ENCODE measurements around the gene FGF12.
A peak's percentile ranks its signal among the peaks of the same experiment; 100 is the strongest.

The FGF12 gene

DNA sequence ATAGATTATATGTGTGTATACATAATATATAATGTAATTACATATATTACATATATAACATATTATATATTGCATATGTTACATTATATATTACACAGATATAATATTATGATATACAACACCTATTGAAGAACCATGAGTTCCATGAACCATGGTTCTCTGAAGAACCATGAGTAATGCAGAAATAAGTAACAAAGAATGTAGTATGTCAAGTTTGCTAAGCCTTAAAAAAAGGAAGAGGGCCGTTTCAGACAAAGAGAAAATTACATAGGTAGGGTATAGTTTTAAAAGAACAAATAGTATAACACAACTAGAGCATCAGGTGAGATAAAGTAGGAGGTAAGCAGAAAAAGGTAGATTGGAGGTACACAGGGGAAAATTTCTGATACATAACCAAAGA, 177.0 kb downstream of the FGF12 start:
- no peaks in the 10 kb centered on the region for H3K4me1 ChIP-seq
- TF ChIP-seq, protein P1, sequence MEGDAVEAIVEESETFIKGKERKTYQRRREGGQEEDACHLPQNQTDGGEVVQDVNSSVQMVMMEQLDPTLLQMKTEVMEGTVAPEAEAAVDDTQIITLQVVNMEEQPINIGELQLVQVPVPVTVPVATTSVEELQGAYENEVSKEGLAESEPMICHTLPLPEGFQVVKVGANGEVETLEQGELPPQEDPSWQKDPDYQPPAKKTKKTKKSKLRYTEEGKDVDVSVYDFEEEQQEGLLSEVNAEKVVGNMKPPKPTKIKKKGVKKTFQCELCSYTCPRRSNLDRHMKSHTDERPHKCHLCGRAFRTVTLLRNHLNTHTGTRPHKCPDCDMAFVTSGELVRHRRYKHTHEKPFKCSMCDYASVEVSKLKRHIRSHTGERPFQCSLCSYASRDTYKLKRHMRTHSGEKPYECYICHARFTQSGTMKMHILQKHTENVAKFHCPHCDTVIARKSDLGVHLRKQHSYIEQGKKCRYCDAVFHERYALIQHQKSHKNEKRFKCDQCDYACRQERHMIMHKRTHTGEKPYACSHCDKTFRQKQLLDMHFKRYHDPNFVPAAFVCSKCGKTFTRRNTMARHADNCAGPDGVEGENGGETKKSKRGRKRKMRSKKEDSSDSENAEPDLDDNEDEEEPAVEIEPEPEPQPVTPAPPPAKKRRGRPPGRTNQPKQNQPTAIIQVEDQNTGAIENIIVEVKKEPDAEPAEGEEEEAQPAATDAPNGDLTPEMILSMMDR (IDR thresholded peaks at IDR 0.05; ENCODE audit: low read depth, low read length), result no peak
- DNase-seq, result no peak
- no peak overlapping the region for H3K4me3 ChIP-seq (ENCODE audit: low read depth, low read length)
- H3K36me3 ChIP-seq, result no peaks in the 10 kb centered on the region
- no peaks in the 10 kb centered on the region for H3K9me3 ChIP-seq
- H3K27me3 ChIP-seq, result no peaks in the 10 kb centered on the region

DNA sequence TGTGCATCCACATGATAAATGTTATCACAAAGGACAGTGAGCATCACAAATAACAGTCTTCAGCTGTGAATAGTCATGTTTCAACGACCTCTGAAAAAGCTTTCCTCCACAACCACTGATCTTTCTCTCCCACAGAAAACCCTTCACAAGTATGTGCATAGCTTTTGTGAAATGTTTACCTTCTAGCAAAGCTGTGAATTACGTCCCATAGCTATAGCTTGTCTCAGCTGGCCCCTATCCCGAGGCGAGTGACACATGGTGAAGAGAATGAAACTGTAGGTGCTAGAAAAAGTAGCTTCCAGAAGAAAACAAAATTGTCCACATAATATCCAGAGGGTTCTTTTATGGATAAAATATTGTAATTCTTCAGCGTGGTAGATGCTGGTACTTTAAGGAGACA, 182.0 kb downstream of the FGF12 start:
- Histone ChIP-seq H3K27me3 (no peaks in the 10 kb centered on the region), H3K9me3 (no peaks in the 10 kb centered on the region)
- TF ChIP-seq, protein P1 (IDR thresholded peaks at IDR 0.05; ENCODE audit: low read depth, low read length), result no peak

DNA sequence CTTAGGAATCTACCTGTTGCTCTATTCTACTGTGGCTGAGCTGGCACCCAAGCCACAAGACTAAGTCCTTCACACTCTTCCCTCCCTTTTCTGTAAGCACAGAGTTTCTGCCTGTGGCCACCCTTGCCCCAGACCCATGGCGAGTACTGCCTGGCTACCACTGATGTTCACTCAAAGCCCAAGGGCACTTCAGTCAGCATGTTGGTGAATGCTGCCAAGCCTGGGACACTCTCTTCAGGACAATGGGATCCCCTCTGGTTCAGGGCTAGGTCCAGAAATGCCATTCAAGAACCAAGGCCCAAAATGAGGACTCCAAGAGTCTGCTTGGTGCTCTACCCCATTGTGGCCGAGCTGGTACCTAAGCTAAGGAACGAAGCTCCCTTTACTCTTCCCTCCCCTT, 184.2 kb downstream of the FGF12 start:
- H3K36me3 ChIP-seq, result no peaks in the 10 kb centered on the region
- TF ChIP-seq, protein P1 (IDR thresholded peaks at IDR 0.05; ENCODE audit: low read depth, low read length), result no peak
- H3K27me3 ChIP-seq, result no peaks in the 10 kb centered on the region
- no peak for DNase-seq
- no peaks in the 10 kb centered on the region for H3K4me1 ChIP-seq
- H3K4me3 ChIP-seq (ENCODE audit: low read depth, low read length), result no peak overlapping the region
- H3K9me3 ChIP-seq, result no peaks in the 10 kb centered on the region

More for the DNA sequence above, 182.0 kb downstream of the FGF12 start:
- no peak overlapping the region for H3K4me3 ChIP-seq (ENCODE audit: low read depth, low read length)
- DNase-seq, result no peak
- no peaks in the 10 kb centered on the region for H3K4me1 ChIP-seq
- no peaks in the 10 kb centered on the region for H3K36me3 ChIP-seq

DNA sequence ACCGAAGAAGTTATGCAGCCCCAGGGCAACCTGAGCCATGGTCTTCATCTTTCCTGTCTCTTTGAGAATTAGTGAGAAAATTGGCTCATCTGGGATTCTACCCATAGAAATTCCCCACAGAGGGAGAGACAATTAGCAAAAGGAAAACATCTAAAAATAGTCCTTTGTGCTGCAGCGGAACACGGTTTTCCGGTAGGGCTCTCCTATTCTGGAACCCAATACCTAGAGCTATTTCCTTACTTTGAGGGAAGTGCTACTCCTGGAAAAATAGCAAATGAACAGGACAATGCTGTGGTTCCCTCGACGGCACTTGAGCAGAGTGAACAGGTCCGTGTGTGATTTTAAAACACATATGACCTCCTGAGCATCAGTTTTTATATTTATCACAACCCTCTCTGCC, 210.5 kb downstream of the FGF12 start:
- H3K4me1 ChIP-seq, result no peaks in the 10 kb centered on the region
- TF ChIP-seq, protein P1 (IDR thresholded peaks at IDR 0.05; ENCODE audit: low read depth, low read length), result no peak
- H3K4me3 ChIP-seq (ENCODE audit: low read depth, low read length), result no peak overlapping the region
- no peaks in the 10 kb centered on the region for H3K36me3 ChIP-seq
- DNase-seq, result no peak
- H3K27me3 ChIP-seq, result peaks cover 16% of the 10 kb centered on the region
- H3K9me3 ChIP-seq, result no peaks in the 10 kb centered on the region

DNA sequence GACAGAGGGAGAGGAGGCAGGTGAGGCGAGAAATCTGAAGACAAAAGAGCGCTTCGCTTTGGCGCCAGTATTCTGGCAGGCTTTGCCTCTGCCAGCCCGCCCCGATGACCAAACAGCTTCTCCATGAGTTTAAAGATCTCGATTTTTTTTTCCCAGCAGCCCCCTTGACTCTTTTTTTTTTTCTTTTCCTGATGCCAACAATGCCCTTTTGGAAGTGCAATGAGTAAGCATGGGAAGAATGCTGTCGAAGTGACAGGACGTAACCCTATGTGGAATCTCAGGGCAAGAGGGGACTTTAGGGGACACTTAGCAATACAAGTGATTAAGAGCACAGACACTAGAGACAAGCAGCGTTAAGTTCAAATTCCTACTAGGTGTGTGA, 211.7 kb downstream of the FGF12 start:
- no peak overlapping the region for H3K4me3 ChIP-seq (ENCODE audit: low read depth, low read length)
- no peak for DNase-seq
- TF ChIP-seq, protein P1 (IDR thresholded peaks at IDR 0.05; ENCODE audit: low read depth, low read length), result no peak

DNA sequence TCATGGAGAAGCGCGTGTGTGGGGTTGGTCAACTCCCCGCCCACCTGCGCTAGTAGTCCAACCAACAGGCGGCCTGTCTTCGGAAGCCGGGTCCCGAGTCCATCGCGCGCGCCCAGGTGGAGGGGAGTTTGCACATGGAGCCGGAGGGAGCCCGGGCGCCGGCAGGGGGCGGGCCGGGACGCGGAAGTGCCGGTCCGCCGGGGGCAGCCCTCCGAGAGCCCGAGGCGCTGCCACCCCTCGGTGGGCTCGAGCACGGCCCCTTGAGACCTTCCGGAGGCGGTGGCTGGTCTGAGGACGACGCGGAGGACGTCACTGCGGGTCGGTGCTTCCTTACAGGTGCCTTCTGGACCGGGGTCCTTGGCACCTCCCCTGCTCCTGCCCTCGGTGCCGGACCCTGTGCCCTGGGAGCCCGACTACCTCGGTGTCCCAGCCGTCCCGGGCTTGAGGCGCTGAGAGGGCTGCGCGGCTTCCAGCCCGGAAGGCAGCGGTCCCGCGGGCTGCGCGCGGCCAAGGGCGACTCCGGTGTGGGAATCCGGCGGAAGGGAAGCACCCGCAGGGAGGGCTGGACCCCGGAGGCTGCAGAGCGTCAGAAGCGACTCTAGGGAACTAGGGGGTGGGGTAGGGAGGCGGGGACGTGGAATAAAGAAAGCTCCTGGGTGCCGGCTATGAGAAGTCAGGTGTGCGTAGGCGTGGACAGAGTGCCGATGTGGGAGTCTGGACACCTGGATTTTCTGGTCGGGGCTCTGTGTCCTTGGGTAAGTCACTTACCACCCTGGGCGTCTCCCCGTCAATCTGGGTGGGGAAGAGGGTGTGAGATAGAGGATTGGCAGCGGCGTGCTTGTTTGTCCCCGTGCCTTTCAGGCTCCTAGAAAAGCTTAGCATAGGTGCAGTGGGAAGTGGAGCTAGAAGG, 212.3 kb downstream of the FGF12 start:
- H3K9me3 ChIP-seq, result no peaks in the 10 kb centered on the region
- no peaks in the 10 kb centered on the region for H3K36me3 ChIP-seq
- H3K27me3 ChIP-seq, result peaks cover 16% of the 10 kb centered on the region
- no peaks in the 10 kb centered on the region for H3K4me1 ChIP-seq
- no peak overlapping the region for H3K4me3 ChIP-seq (ENCODE audit: low read depth, low read length)
- TF ChIP-seq, protein P1 (IDR thresholded peaks at IDR 0.05; ENCODE audit: low read depth, low read length), result no peak
- DNase-seq, result peak; percentile 29

More for the DNA sequence above, 211.7 kb downstream of the FGF12 start:
- Histone ChIP-seq H3K27me3 (peaks cover 16% of the 10 kb centered on the region), H3K36me3 (no peaks in the 10 kb centered on the region), H3K4me1 (no peaks in the 10 kb centered on the region), H3K9me3 (no peaks in the 10 kb centered on the region)
